GM12878 (cell line): ENCODE measurements around the gene IRGM. TPM values are rescaled to one million over a fixed set of nuclear protein-coding genes. Genes with fewer than 3 reads are reported as not detected.

Source experiments
- ATAC-seq: fragments of 200-7000 bp; cut with Tn5 transposase; 3 replicates; pipeline ENCODE4 v1.9.1; 2020; ENCODE audit warnings: mild to moderate bottlenecking, moderate library complexity
- BruUV-seq: library from RNA; stranded (reverse); fragments of 400-500 nt; replicated peaks from 2 replicates; lab custom pipeline; 2021; lab: Mats Ljungman, UMichigan
- CTCF ChIA-PET: fragments of 300-600 bp; sonication (Branson Sonifier 250); formaldehyde crosslinking; extraction: SDS; loops from one replicate; lab custom pipeline; 2021; ENCODE audit warnings: inconsistent platforms; lab: Yijun Ruan, JAX
- POLR2A ChIA-PET: fragments of 350-600 bp; formaldehyde crosslinking; extraction: SDS; loops from one replicate; lab custom pipeline; 2021; ENCODE audit warnings: inconsistent platforms; lab: Charles Lee
- RAD21 ChIA-PET: fragments of 300-600 bp; sonication (Branson Sonifier 250); formaldehyde crosslinking; loops from one replicate; lab custom pipeline; 2023; ENCODE audit warnings: antibody characterized with exemption; ENCODE audit not compliant: unreplicated experiment; lab: Charles Lee
- SMC1A ChIA-PET: fragments of 300-600 bp; sonication (Branson Sonifier 250); formaldehyde crosslinking; loops from one replicate; lab custom pipeline; 2023; ENCODE audit not compliant: unreplicated experiment, uncharacterized antibody; lab: Charles Lee
- DNase-seq: peaks from one replicate; pipeline ENCODE4 v3.0.0-alpha.2; 2011; ENCODE audit warnings: low read depth, low spot score
- FAIRE-seq: peaks from 3 replicates; lab custom pipeline; 2011; peaks lifted over from hg19 to GRCh38; lab: Jason Lieb, UNC
- H2AFZ ChIP-seq: 2 replicates; pipeline ENCODE4 v1.6.0; 2011; ENCODE audit warnings: low read depth, low read length, control low read depth; ENCODE audit not compliant: control insufficient read depth
- H3K27ac ChIP-seq: 2 replicates; pipeline ENCODE4 v1.5.1; 2011; ENCODE audit warnings: control low read depth; ENCODE audit not compliant: control insufficient read depth, insufficient read depth
- H3K27me3 ChIP-seq, 2 experiments: replicated peaks in 1 of 2; 2 replicates each; pipeline versions ENCODE4 v1.6.0 to v1.6.1; 2011; ENCODE audit warnings: low read length in 1 of 2; ENCODE audit not compliant: control insufficient read depth in 2 of 2, insufficient read depth in 2 of 2
- H3K36me3 ChIP-seq, 2 experiments: 2 replicates each; pipeline ENCODE4 v1.5.1; 2011; ENCODE audit warnings: low read length in 1 of 2; ENCODE audit not compliant: control insufficient read depth in 2 of 2, insufficient read depth in 2 of 2
- H3K4me1 ChIP-seq: 2 replicates; pipeline ENCODE4 v1.6.1; 2011; ENCODE audit warnings: mild to moderate bottlenecking, low read length, moderate library complexity, mixed read lengths; ENCODE audit not compliant: control insufficient read depth, insufficient read depth
- H3K4me2 ChIP-seq: 2 replicates; pipeline ENCODE4 v1.6.0; 2011; ENCODE audit warnings: control low read depth; ENCODE audit not compliant: control insufficient read depth, insufficient read depth
- H3K4me3 ChIP-seq: fragments of 200-600 bp; sonication (generic); 2 replicates; pipeline ENCODE4 v1.5.1; 2016
- H3K79me2 ChIP-seq: 2 replicates; pipeline ENCODE4 v1.6.0; 2011; ENCODE audit warnings: low read length; ENCODE audit not compliant: control insufficient read depth, insufficient read depth
- H3K9ac ChIP-seq: 2 replicates; pipeline ENCODE4 v1.8.0; 2011; ENCODE audit warnings: low read length, control low read depth, mixed read lengths; ENCODE audit not compliant: control insufficient read depth, insufficient read depth
- H3K9me3 ChIP-seq: replicated peaks from 3 replicates; pipeline ENCODE4 v1.5.1; 2011; ENCODE audit warnings: mild to moderate bottlenecking, low read length; ENCODE audit not compliant: control insufficient read depth, insufficient read depth
- H4K20me1 ChIP-seq: 2 replicates; pipeline ENCODE4 v1.6.0; 2011; ENCODE audit not compliant: control insufficient read depth, insufficient read depth
- ASH2L ChIP-seq: fragments of 300-600, 200-600 bp; sonication (generic); IDR thresholded peaks from 2 replicates; pipeline ENCODE4 v1.6.1; 2017; ENCODE audit warnings: low read depth, mild to moderate bottlenecking, borderline replicate concordance
- BMI1 ChIP-seq: fragments of 450-650 bp; IDR thresholded peaks from 2 replicates; pipeline ENCODE4 v1.6.1; 2016; ENCODE audit warnings: mild to moderate bottlenecking, moderate library complexity, borderline replicate concordance
- CEBPZ ChIP-seq: fragments of 150-350 bp; IDR thresholded peaks from 2 replicates; pipeline ENCODE4 v1.6.1; 2016; ENCODE audit warnings: low read depth, low read length
- ESRRA ChIP-seq: IDR thresholded peaks from 2 replicates; pipeline ENCODE4 v1.6.1; 2012; ENCODE audit warnings: mild to moderate bottlenecking, low read length, improper control_type of control experiment
- FOXK2 ChIP-seq: fragments of 450-650 bp; IDR thresholded peaks from 2 replicates; pipeline ENCODE4 v1.6.1; 2017; ENCODE audit warnings: mild to moderate bottlenecking, moderate library complexity
- KLF5 ChIP-seq: fragments of 450-650 bp; IDR thresholded peaks from 2 replicates; pipeline ENCODE4 v1.6.1; 2014; ENCODE audit warnings: mild to moderate bottlenecking; ENCODE audit not compliant: partially characterized antibody
- NR2C2 ChIP-seq: IDR thresholded peaks from 2 replicates; pipeline ENCODE4 v1.6.1; 2011; ENCODE audit warnings: borderline replicate concordance, low read depth; ENCODE audit not compliant: control insufficient read depth, insufficient read length
- RCOR1 ChIP-seq: conservative IDR thresholded peaks from 2 replicates; pipeline ENCODE4 v1.6.1; 2012; ENCODE audit warnings: low read depth, low read length, improper control_type of control experiment
- SMC3 ChIP-seq: IDR thresholded peaks from 2 replicates; pipeline ENCODE4 v1.6.1; 2011; ENCODE audit warnings: low read length, improper control_type of control experiment, borderline replicate concordance
- SPI1 ChIP-seq: IDR thresholded peaks from 2 replicates; pipeline ENCODE4 v1.6.1; 2011; ENCODE audit warnings: low read depth, mild to moderate bottlenecking, low read length, moderate library complexity, borderline replicate concordance; ENCODE audit not compliant: insufficient read depth
- WRNIP1 ChIP-seq: IDR thresholded peaks from 2 replicates; pipeline ENCODE4 v1.6.1; 2011; ENCODE audit warnings: low read depth, low read length, improper control_type of control experiment, borderline replicate concordance
- YY1 ChIP-seq: IDR thresholded peaks from 2 replicates; pipeline ENCODE4 v1.6.1; 2011; ENCODE audit warnings: low read depth, mild to moderate bottlenecking, low read length
- WGBS: methylation state at CpG from one replicate; pipeline ENCODE4 v1.1.6; 2016; ENCODE audit warnings: low lambda C conversion rate; ENCODE audit not compliant: insufficient replicate concordance, insufficient coverage; ENCODE audit errors: missing lambda C conversion rate; 5-methylcytosine and 5-hydroxymethylcytosine counted together
- in situ Hi-C: fragments of 300-500 bp; cut with MboI; formaldehyde crosslinking; loops from 9 replicates; pipeline ENCODE4 v1.14.3; 2018; ENCODE audit warnings: mixed read lengths
- intact Hi-C: fragments of 100-400 bp; cut with micrococcal nuclease; formaldehyde crosslinking; loops from one replicate; pipeline ENCODE4 v1.14.2; 2022; ENCODE audit not compliant: unreplicated experiment
- polyA plus RNA-seq, 11 experiments: library from polyadenylated mRNA; depleted of rRNA in 4 of 11; unstranded in 6 of 11; stranded (reverse) in 5 of 11; fragments of >200 nt; fragmentation: Nextera tagmentation in 4 of 11; fragmentation: Illumina TruSeq in 1 of 11; extraction: Ambion mirVana in 4 of 11; extraction: Trizol in 1 of 11; gene quantifications; 1 replicate in 1 of 11; 2 replicates in 10 of 11; pipeline versions ENCODE4 v1.2.1 to v1.2.3, GENCODE V29; 2011 to 2016; ENCODE audit warnings: inconsistent platforms in 2 of 11, missing spikeins in 2 of 11, low read depth in 1 of 11
- total RNA-seq, 4 experiments: library from RNA; depleted of rRNA in 3 of 4; stranded (reverse); fragments of >200 nt in 3 of 4; fragmentation: Illumina TruSeq in 1 of 4; extraction: Trizol in 1 of 4; gene quantifications; 2 replicates each; pipeline versions ENCODE4 v1.2.1 to v1.2.3, GENCODE V29; 2013 to 2021

IRGM gene
- total and polyA plus RNA-seq, 10 of the 15 experiments (the other 5 are each of a cell fraction or from before 2014, with no cell fraction given), result 0.11 to 0.38 (median 0.27) TPM; not detected in 2

GRCh38 chr5:150836064-150836463, 10.3 kb upstream of the IRGM start:
- H3K36me3 ChIP-seq, result no peaks in the 10 kb centered on the region
- no TSS peak for BruUV-seq
- no peaks in the 10 kb centered on the region for H3K27me3 ChIP-seq
- no peak overlapping the region for H3K9ac ChIP-seq
- H3K4me1 ChIP-seq, result no peaks in the 10 kb centered on the region
- RAD21 ChIA-PET, result no interaction called here
- FAIRE-seq (no peak), DNase-seq (no peak), ATAC-seq (no peak)
- in situ Hi-C loops, result no loop called here
- CTCF ChIA-PET, result no interaction called here
- H3K9me3 ChIP-seq, result peaks cover 1% of the 10 kb centered on the region; the same call in 2 of the 3 replicates
- POLR2A ChIA-PET, result no interaction called here
- intact Hi-C loops, result no loop called here
- H3K4me3 ChIP-seq, result no peak overlapping the region
- no peaks in the 10 kb centered on the region for H3K79me2 ChIP-seq
- H2AFZ ChIP-seq, result no peak overlapping the region
- H3K4me2 ChIP-seq, result no peak overlapping the region
- 91% methylated on average over 5 of the region's 5 CpGs for WGBS
- SMC1A ChIA-PET, result no interaction called here
- no peak for TF ChIP-seq SMC3
- no peak for TF ChIP-seq SPI1
- TF ChIP-seq WRNIP1, result no peak
- TF ChIP-seq KLF5, result no peak
- no peak for TF ChIP-seq ESRRA
- TF ChIP-seq FOXK2, result no peak
- TF ChIP-seq RCOR1, result no peak
- H4K20me1 ChIP-seq, result no peaks in the 10 kb centered on the region
- H3K27ac ChIP-seq, result no peak overlapping the region

GRCh38 chr5:150836703-150837102, 9.6 kb upstream of the IRGM start:
- Histone ChIP-seq H3K4me3 (no peak overlapping the region), H3K9ac (no peak overlapping the region), H3K4me1 (no peaks in the 10 kb centered on the region), H3K27ac (no peak overlapping the region), H4K20me1 (no peaks in the 10 kb centered on the region), H3K79me2 (no peaks in the 10 kb centered on the region), H3K4me2 (no peak overlapping the region), H2AFZ (no peak overlapping the region), H3K9me3 (peaks cover under 1% of the 10 kb centered on the region; the same call in 2 of the 3 replicates), H3K36me3 (no peaks in the 10 kb centered on the region), H3K27me3 (no peaks in the 10 kb centered on the region)
- intact Hi-C loops, result no loop called here
- CTCF ChIA-PET, result no interaction called here
- WGBS, result 57% methylated on average over 3 of the region's 3 CpGs
- DNase-seq (no peak), FAIRE-seq (no peak), ATAC-seq (no peak)
- in situ Hi-C loops, result no loop called here
- TF ChIP-seq ASH2L (no peak), BMI1 (no peak), CEBPZ (no peak), NR2C2 (no peak), YY1 (no peak)
- POLR2A ChIA-PET, result no interaction called here
- SMC1A ChIA-PET, result interaction anchor here (0.8 kb wide), 1 partner anchor 9 kb away, joined by 3 read pairs; the partner anchor contains the start of gene IRGM
- BruUV-seq, result no TSS peak
- RAD21 ChIA-PET, result no interaction called here
